Fibroblast of skin of scalp (primary cell): ENCODE data around the gene COL20A1.
"Not testable (repeated sequence)": the region's sequence is repeated elsewhere in the genome, so short reads cannot be mapped to it uniquely, and the experiment has no call there.

Source experiments
- DNase-seq: peaks from one replicate; pipeline ENCODE4 v3.0.0-alpha.2; 2013

COL20A1 gene

GRCh38 chr20:63378626-63379025 lies 85.6 kb downstream of the COL20A1 start:
- DNase-seq = no peak

- no peak for DNase-seq
Observed at GRCh38 chr20:63379296-63379695, 86.3 kb downstream of the COL20A1 start.

- not testable (repeated sequence) for DNase-seq
Observed at GRCh38 chr20:63379872-63380271, 86.9 kb downstream of the COL20A1 start.

- DNase-seq = no peak
Observed at GRCh38 chr20:63380346-63380870, 87.4 kb downstream of the COL20A1 start.

- DNase-seq = peak; percentile 8
Observed at GRCh38 chr20:63381781-63382431, 88.9 kb downstream of the COL20A1 start.

GRCh38 chr20:63382551-63383300 lies 89.7 kb downstream of the COL20A1 start:
- DNase-seq = no peak

GRCh38 chr20:63383556-63383955 lies 90.6 kb downstream of the COL20A1 start:
- DNase-seq = no peak

- no peak for DNase-seq
Observed at GRCh38 chr20:63384336-63384735, 91.3 kb downstream of the COL20A1 start.
